ENCODE results near the gene CCDC33. TPM values are rescaled to one million over a fixed set of nuclear protein-coding genes. Genes with fewer than 3 reads are reported as not detected.
A peak's percentile ranks its signal among the peaks of the same experiment; 100 is the strongest.

The CCDC33 gene
- total RNA-seq, 1 donor from 2014 or later = 0.51 TPM

DNA sequence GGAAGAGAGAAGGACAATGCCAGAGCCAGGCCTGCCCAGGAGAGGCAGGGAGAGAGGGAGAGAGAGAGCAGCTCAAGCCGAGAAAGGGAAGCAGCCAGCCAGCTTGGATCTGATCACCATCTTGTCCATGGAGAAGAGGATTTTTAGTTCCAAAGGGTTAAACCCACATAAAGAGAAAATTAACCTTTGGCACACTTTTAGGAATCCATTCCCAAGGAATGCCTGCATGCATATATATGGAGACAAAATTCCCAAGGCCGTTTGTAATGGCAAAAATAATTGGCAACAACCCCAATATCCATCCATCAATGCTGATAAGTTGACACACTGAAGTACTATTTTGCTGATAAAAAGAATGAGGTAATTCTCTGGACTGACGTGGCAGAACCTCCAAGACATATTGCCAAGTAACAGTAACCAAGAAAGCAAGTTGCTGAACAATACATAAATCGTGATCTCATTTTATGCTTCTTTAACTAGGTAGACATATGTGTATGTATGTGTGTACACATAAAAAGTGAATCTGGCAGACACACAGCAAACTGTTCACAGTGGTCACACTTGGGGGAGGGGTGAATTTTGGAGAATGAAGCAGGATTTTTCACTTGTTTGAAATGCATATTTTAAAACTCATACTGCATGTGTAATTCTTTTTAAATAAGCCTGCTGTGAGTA is 26.0 kb upstream of the CCDC33 start:
- TF ChIP-seq CTCF (IDR thresholded peaks at IDR 0.05; ENCODE audit: unreplicated experiment) = no peak
- H3K27me3 Mint-ChIP-seq (ENCODE audit: unreplicated experiment) = peaks cover 8% of the 10 kb centered on the region
- H3K4me3 Mint-ChIP-seq (ENCODE audit: unreplicated experiment) = no peak overlapping the region
- H3K9me3 Mint-ChIP-seq (ENCODE audit: unreplicated experiment) = no peaks in the 10 kb centered on the region
- peaks cover 46% of the 10 kb centered on the region for H3K4me1 Mint-ChIP-seq (ENCODE audit: unreplicated experiment)
- DNase-seq (ENCODE audit: low spot score) = no peak
- no peaks in the 10 kb centered on the region for H3K36me3 Mint-ChIP-seq (ENCODE audit: low read depth, unreplicated experiment)
- H3K27ac Mint-ChIP-seq (ENCODE audit: unreplicated experiment) = no peak overlapping the region

GRCh38 chr15:74210729-74211128 is 25.4 kb upstream of the CCDC33 start:
- no peaks in the 10 kb centered on the region for H3K36me3 Mint-ChIP-seq (ENCODE audit: low read depth, unreplicated experiment)
- H3K4me1 Mint-ChIP-seq (ENCODE audit: unreplicated experiment) = peaks cover 45% of the 10 kb centered on the region
- no peak for TF ChIP-seq CTCF (IDR thresholded peaks at IDR 0.05; ENCODE audit: unreplicated experiment)
- DNase-seq (ENCODE audit: low spot score) = no peak
- H3K9me3 Mint-ChIP-seq (ENCODE audit: unreplicated experiment) = no peaks in the 10 kb centered on the region
- no peak overlapping the region for H3K27ac Mint-ChIP-seq (ENCODE audit: unreplicated experiment)
- peaks cover 10% of the 10 kb centered on the region for H3K27me3 Mint-ChIP-seq (ENCODE audit: unreplicated experiment)
- no peak overlapping the region for H3K4me3 Mint-ChIP-seq (ENCODE audit: unreplicated experiment)

GRCh38 chr15:74211656-74212055 is 24.5 kb upstream of the CCDC33 start:
- Mint-ChIP-seq H3K27me3 (ENCODE audit: unreplicated experiment) (peaks cover 10% of the 10 kb centered on the region), H3K4me1 (ENCODE audit: unreplicated experiment) (peaks cover 45% of the 10 kb centered on the region), H3K27ac (ENCODE audit: unreplicated experiment) (peak overlapping the region; percentile 72), H3K36me3 (ENCODE audit: low read depth, unreplicated experiment) (no peaks in the 10 kb centered on the region), H3K4me3 (ENCODE audit: unreplicated experiment) (no peak overlapping the region), H3K9me3 (ENCODE audit: unreplicated experiment) (no peaks in the 10 kb centered on the region)
- no peak for DNase-seq (ENCODE audit: low spot score)
- no peak for TF ChIP-seq CTCF (IDR thresholded peaks at IDR 0.05; ENCODE audit: unreplicated experiment)

DNA sequence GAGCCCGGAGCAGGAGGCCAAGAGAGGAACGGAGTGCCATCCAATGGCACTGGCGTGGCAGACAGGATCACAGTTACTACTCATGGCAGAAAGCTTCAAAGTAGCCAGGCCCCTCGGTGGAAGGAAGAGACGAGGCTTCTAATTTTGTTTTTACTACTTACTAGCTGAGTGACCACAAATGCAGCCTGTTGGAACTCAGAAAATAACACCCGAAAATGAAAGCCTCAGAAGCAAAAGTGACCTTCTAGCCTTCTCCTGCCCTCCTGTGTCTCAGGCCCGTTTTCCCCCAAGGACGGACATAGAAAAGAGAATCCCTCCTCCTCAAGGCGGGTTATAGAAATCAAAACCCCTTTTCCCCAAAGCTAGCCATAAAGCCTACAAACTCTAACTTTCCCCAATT is 23.6 kb upstream of the CCDC33 start:
- no peaks in the 10 kb centered on the region for H3K9me3 Mint-ChIP-seq (ENCODE audit: unreplicated experiment)
- H3K36me3 Mint-ChIP-seq (ENCODE audit: low read depth, unreplicated experiment) = no peaks in the 10 kb centered on the region
- peaks cover 44% of the 10 kb centered on the region for H3K4me1 Mint-ChIP-seq (ENCODE audit: unreplicated experiment)
- H3K27ac Mint-ChIP-seq (ENCODE audit: unreplicated experiment) = no peak overlapping the region
- TF ChIP-seq CTCF (IDR thresholded peaks at IDR 0.05; ENCODE audit: unreplicated experiment) = no peak
- H3K27me3 Mint-ChIP-seq (ENCODE audit: unreplicated experiment) = peaks cover 7% of the 10 kb centered on the region
- H3K4me3 Mint-ChIP-seq (ENCODE audit: unreplicated experiment) = no peak overlapping the region
- no peak for DNase-seq (ENCODE audit: low spot score)

DNA sequence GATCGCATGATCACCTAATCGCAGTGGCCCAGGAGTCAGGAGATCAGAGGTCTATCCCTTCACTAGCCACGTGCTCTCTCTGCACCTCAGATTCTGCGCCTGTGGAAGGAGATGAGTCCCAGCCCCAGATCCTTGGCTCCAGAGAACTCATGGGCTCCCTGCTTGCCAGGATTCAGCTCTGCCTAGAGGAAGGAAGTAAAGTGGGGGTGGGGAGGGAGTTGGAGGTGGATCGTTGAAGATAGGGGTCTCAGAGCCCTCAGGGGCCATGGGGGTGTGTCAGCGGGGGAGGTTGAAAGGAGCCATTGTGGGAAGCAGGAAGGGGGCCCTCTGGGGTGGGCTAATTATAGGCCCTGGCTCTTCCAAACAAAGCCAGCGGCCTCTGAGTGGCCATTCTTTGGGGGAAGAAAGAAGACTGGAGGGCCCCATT is 22.3 kb upstream of the CCDC33 start:
- H3K4me1 Mint-ChIP-seq (ENCODE audit: unreplicated experiment) = peaks cover 37% of the 10 kb centered on the region
- no peaks in the 10 kb centered on the region for H3K36me3 Mint-ChIP-seq (ENCODE audit: low read depth, unreplicated experiment)
- H3K27ac Mint-ChIP-seq (ENCODE audit: unreplicated experiment) = peak overlapping the region; percentile 78
- H3K9me3 Mint-ChIP-seq (ENCODE audit: unreplicated experiment) = no peaks in the 10 kb centered on the region
- no peak overlapping the region for H3K4me3 Mint-ChIP-seq (ENCODE audit: unreplicated experiment)
- H3K27me3 Mint-ChIP-seq (ENCODE audit: unreplicated experiment) = peaks cover 2% of the 10 kb centered on the region
- DNase-seq (ENCODE audit: low spot score) = peak; percentile 37
- TF ChIP-seq CTCF (IDR thresholded peaks at IDR 0.05; ENCODE audit: unreplicated experiment) = no peak
